Progenitor cell of endocrine pancreas (in vitro differentiated cells): Measurements from ENCODE around the gene MELK. TPM values are rescaled to one million over a fixed set of nuclear protein-coding genes. Genes with fewer than 3 reads are reported as not detected.

Experiments
- DNase-seq: peaks from one replicate; pipeline ENCODE4 v3.0.0; 2021; ENCODE audit warnings: low spot score; ENCODE audit not compliant: unreplicated experiment
- H3K27ac Mint-ChIP-seq: 2 replicates; pipeline ENCODE4 v1.8.0; 2021; ENCODE audit warnings: mild to moderate bottlenecking, moderate library complexity, mixed read lengths
- H3K27me3 Mint-ChIP-seq: 2 replicates; pipeline ENCODE4 v1.8.0; 2021; ENCODE audit warnings: mixed read lengths
- H3K36me3 Mint-ChIP-seq: 2 replicates; pipeline ENCODE4 v1.8.0; 2022; ENCODE audit warnings: mixed read lengths; ENCODE audit not compliant: insufficient read depth
- H3K4me1 Mint-ChIP-seq: 2 replicates; pipeline ENCODE4 v1.8.0; 2021; ENCODE audit warnings: low read depth, mixed read lengths
- H3K4me3 Mint-ChIP-seq: 2 replicates; pipeline ENCODE4 v1.8.0; 2021; ENCODE audit warnings: low read depth, mild to moderate bottlenecking, moderate library complexity, mixed read lengths
- H3K9me3 Mint-ChIP-seq: 2 replicates; pipeline ENCODE4 v1.8.0; 2021; ENCODE audit warnings: low read depth, mixed read lengths
- CTCF ChIP-seq: fragments of 200-600 bp; sonication (generic); IDR thresholded peaks from one replicate; pipeline ENCODE4 v1.5.0; 2021; ENCODE audit warnings: antibody characterized with exemption, mild to moderate bottlenecking; ENCODE audit not compliant: unreplicated experiment
- total RNA-seq: library from RNA; stranded (reverse); gene quantifications from 2 replicates; pipeline ENCODE4 v1.2.1, GENCODE V29; 2021

The MELK gene
- total RNA-seq, 1 donor from 2014 or later = 27.9 TPM

DNA sequence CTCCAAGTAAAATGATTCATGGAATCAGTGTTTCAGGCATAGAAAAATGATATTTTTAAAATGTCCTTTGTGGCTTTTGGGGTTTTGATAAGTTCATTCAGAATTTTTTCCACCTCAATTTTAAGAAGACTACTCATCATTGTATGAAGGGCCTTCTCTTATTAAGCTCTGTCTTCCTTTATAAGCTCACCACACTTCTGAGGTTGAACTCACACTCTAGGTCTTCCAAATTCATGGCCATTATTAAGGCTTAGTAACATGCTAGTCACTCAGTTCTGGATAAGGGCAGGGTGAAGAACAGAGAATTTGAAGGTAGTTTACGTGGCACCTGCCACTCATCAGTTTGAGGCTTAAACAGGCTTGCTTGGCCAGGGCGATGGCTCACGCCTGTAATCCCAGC lies 4.2 kb downstream of the MELK start:
- H3K4me1 Mint-ChIP-seq = peaks cover 17% of the 10 kb centered on the region
- H3K36me3 Mint-ChIP-seq = peaks cover 3% of the 10 kb centered on the region
- H3K27me3 Mint-ChIP-seq = no peaks in the 10 kb centered on the region
- TF ChIP-seq CTCF = no peak
- no peak for DNase-seq
- H3K4me3 Mint-ChIP-seq = no peak overlapping the region
- no peak overlapping the region for H3K27ac Mint-ChIP-seq
- H3K9me3 Mint-ChIP-seq = no peaks in the 10 kb centered on the region

DNA sequence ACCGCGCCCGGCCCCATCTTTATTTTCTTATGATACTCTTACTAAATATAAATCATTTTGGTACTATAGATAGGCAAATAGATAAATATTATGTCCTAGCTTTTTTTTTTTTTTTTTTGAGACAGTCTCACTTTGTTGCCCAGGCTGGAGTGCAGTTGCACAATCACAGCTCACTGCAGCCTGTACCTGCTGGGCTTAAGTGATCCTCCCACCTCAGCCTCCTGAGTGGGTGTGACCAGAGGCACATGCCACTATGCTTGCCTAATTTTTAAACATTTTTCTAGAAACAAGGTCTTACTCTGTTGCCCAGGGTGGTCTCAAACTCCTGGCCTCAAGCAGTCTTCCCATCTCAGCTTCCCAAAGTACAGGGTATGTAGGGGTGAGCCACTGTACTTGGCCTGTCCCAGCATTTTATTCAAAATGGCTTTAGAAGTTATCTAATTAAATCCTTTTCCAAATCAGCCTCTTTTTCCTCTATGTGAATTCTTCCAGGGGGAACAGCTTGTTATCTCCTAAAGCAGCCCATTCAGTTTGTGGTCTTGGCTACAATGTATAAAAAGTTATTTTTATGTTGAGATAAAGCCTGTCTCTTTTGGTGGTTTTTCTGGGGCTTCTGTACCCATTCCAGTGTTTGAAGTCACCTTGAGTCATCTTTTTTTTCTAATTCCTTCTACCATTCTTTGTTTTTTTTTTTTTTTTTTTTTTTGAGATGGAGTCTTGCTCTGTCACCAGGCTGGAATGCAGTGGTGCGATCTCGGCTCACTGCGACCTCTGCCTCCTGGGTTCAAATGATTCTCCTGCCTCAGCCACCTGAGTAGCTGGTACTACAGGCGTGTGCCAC lies 12.1 kb downstream of the MELK start:
- Mint-ChIP-seq H3K9me3 (no peaks in the 10 kb centered on the region), H3K4me1 (no peaks in the 10 kb centered on the region), H3K27me3 (no peaks in the 10 kb centered on the region), H3K4me3 (no peak overlapping the region), H3K36me3 (peaks cover 10% of the 10 kb centered on the region), H3K27ac (no peak overlapping the region)
- no peak for DNase-seq
- no peak for TF ChIP-seq CTCF

DNA sequence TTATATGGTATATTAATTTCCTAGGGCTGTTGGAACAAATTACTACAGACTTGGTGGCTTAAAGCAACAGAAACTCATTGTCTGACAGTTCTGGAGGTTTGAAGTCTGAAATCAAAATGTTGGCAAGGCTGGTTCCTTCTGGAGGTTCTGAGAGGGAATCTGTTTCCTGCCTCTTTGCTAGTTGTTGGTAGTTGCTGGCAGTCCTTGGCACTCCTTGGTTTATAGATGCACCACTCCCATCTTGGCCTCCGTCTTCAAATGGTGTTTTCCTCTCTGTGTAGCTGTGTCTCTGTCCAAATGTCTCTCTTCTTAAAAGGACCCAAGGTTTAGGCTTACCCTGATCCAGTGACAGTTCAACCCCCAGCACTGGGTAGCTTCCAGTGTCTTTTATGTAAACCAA lies 17.5 kb downstream of the MELK start:
- Mint-ChIP-seq H3K4me3 (no peak overlapping the region), H3K27me3 (no peaks in the 10 kb centered on the region), H3K4me1 (no peaks in the 10 kb centered on the region), H3K27ac (no peak overlapping the region), H3K36me3 (peaks cover 3% of the 10 kb centered on the region), H3K9me3 (no peaks in the 10 kb centered on the region)
- no peak for DNase-seq
- TF ChIP-seq CTCF = no peak

DNA sequence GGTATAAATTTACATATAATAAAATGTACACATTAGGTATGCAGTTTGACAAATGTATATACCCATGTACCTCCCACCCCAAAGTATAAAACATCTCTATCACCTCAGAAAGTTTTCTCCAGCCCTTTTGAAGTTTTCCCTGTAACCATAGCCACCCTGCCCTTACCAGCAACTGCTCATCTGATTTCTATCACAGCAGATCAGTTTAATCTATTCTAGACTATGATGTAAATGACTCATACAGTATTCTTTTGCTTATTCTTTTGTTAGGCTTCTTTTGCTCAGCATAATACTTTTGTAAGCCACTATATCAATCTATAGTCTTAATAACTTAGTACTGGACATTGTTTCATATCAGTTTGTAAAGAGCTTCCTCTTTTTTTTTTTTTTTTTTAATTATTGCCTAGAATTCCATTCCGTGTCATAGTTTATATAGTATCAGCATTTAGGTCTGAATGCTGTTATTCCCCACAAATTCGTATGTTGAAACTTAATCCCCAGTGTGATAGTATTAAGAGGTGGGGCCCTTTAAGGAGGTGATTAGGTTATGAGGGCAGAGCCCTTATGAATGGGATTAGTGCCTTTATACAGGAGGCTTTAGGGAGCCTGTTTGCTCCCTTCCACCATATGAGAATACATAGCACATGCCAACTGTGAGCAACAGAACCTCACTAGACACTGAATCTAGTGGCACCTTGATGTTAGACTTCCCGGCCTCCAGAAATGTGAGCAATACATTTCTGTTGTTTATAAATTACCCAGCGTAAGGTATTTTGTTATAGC lies 20.3 kb downstream of the MELK start:
- Mint-ChIP-seq H3K27me3 (no peaks in the 10 kb centered on the region), H3K4me1 (no peaks in the 10 kb centered on the region), H3K9me3 (no peaks in the 10 kb centered on the region), H3K4me3 (no peak overlapping the region), H3K27ac (no peak overlapping the region), H3K36me3 (peaks cover 11% of the 10 kb centered on the region)
- DNase-seq = no peak
- no peak for TF ChIP-seq CTCF

GRCh38 chr9:36594213-36594612 lies 21.5 kb downstream of the MELK start:
- no peak for TF ChIP-seq CTCF
- Mint-ChIP-seq H3K36me3 (peaks cover 13% of the 10 kb centered on the region), H3K4me1 (no peaks in the 10 kb centered on the region), H3K27me3 (no peaks in the 10 kb centered on the region), H3K4me3 (no peak overlapping the region), H3K9me3 (no peaks in the 10 kb centered on the region), H3K27ac (no peak overlapping the region)
- DNase-seq = no peak
